Measurements from ENCODE around the gene SZRD1.

GRCh38 chr1:16356867-16357266 is 10.2 kb upstream of the SZRD1 start:
- no peak for TF ChIP-seq CTCF (conservative IDR thresholded peaks at IDR 0.05; ENCODE audit: low read depth, low read length)
- TF ChIP-seq EZH2phosphoT487 (IDR thresholded peaks at IDR 0.05; ENCODE audit: borderline replicate concordance, low read length) = no peak
- no peak for TF ChIP-seq EZH2 (IDR thresholded peaks at IDR 0.05; ENCODE audit: low read length, unreplicated experiment)
